CD8-positive, alpha-beta memory T cell (primary cell): Measurements from ENCODE around the gene NECAP2. TPM values are rescaled to one million over a fixed set of nuclear protein-coding genes. Genes with fewer than 3 reads are reported as not detected.

Experiments
- CTCF ChIA-PET: fragments of 350-600 bp; sonication (Branson Sonifier 250); formaldehyde crosslinking; loops from one replicate; lab custom pipeline; 2021; ENCODE audit warnings: antibody characterized with exemption; lab: Charles Lee
- POLR2A ChIA-PET: fragments of 350-600 bp; sonication (Branson Sonifier 250); formaldehyde crosslinking; loops from one replicate; lab custom pipeline; 2021; ENCODE audit warnings: antibody characterized with exemption; lab: Charles Lee
- DNase-seq, 5 donors: peaks; one replicate each; pipeline versions ENCODE4 v3.0.0 to v3.0.0-alpha.2; 2020 to 2022; ENCODE audit warnings: mixed read lengths in 1 of 5
- H3K27ac ChIP-seq: one replicate; pipeline ENCODE4 v1.7.0; 2013; ENCODE audit warnings: low read depth, mild to moderate bottlenecking, low read length, moderate library complexity
- H3K27me3 ChIP-seq: 2 replicates; pipeline ENCODE4 v1.7.0; 2013; ENCODE audit warnings: low read length, mild to moderate bottlenecking; ENCODE audit not compliant: insufficient read depth, poor library complexity, severe bottlenecking
- H3K36me3 ChIP-seq: 2 replicates; pipeline ENCODE4 v1.7.0; 2013; ENCODE audit warnings: mild to moderate bottlenecking, low read length, moderate library complexity; ENCODE audit not compliant: insufficient read depth
- H3K4me1 ChIP-seq: 2 replicates; pipeline ENCODE4 v1.7.0; 2013; ENCODE audit warnings: mild to moderate bottlenecking, low read length, moderate library complexity; ENCODE audit not compliant: insufficient read depth
- H3K4me3 ChIP-seq: 2 replicates; pipeline ENCODE4 v1.7.0; 2013; ENCODE audit warnings: mild to moderate bottlenecking, low read length
- H3K9me3 ChIP-seq: 2 replicates; pipeline ENCODE4 v1.7.0; 2013; ENCODE audit warnings: mild to moderate bottlenecking, low read length
- H3K27ac Mint-ChIP-seq, 8 donors: one replicate each; pipeline ENCODE4 v1.8.0; 2020 to 2021; ENCODE audit warnings: mixed read lengths in 8 of 8, mild to moderate bottlenecking in 6 of 8, inconsistent platforms in 3 of 8, moderate library complexity in 3 of 8
- H3K27me3 Mint-ChIP-seq, 2 donors: one replicate each; pipeline ENCODE4 v1.8.0; 2020 to 2021; ENCODE audit warnings: mixed read lengths in 2 of 2, mild to moderate bottlenecking in 1 of 2, moderate library complexity in 1 of 2
- H3K36me3 Mint-ChIP-seq, 3 donors: one replicate each; pipeline ENCODE4 v1.8.0; 2020 to 2021; ENCODE audit warnings: mixed read lengths in 3 of 3, inconsistent platforms in 1 of 3, mild to moderate bottlenecking in 1 of 3
- H3K4me1 Mint-ChIP-seq, 3 donors: one replicate each; pipeline ENCODE4 v1.8.0; 2020 to 2021; ENCODE audit warnings: mixed read lengths in 3 of 3, inconsistent platforms in 1 of 3, mild to moderate bottlenecking in 1 of 3
- H3K4me3 Mint-ChIP-seq, 7 donors: one replicate each; pipeline ENCODE4 v1.8.0; 2020 to 2021; ENCODE audit warnings: mixed read lengths in 7 of 7, mild to moderate bottlenecking in 6 of 7, moderate library complexity in 4 of 7, inconsistent platforms in 2 of 7
- H3K9me3 Mint-ChIP-seq, 5 donors: one replicate each; pipeline ENCODE4 v1.8.0; 2020 to 2022; ENCODE audit warnings: mixed read lengths in 5 of 5, mild to moderate bottlenecking in 3 of 5, moderate library complexity in 2 of 5, inconsistent platforms in 1 of 5
- polyA plus RNA-seq: library from polyadenylated mRNA; unstranded; fragments of 300-500 nt; fragmentation: Illumina TruSeq; gene quantifications from one replicate; pipeline ENCODE4 v1.2.3, GENCODE V29; 2021
- total RNA-seq, 2 experiments: library from RNA; stranded (reverse); gene quantifications; one replicate each; pipeline ENCODE4 v1.2.3, GENCODE V29; 2021

Gene NECAP2
- total and polyA plus RNA-seq, 3 experiments from 2014 or later: 79.4 to 170 (median 80.5) TPM

DNA sequence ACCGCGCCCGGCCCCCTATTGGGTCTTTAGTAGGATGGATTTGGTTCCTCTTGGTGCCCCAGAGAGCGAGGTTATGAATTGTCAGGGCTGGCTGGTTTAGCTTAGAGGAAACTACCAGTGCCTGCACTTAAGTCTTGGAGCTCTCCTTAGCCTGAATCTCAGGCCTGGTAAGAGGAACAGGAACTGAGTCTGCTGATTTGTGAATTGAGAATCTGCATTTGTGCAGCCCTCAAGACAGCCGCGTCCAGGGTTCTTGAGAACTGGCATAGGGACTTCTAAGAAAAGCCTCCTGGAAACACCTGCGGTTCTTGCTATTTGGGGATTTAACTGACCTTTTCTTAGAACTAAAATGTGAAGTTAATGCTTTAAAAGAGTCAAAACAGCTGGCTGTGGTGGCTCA lies 1.7 kb downstream of the NECAP2 start:
- H3K27me3 Mint-ChIP-seq: no peaks in the 10 kb centered on the region
- peaks cover 34 to 50% (median 38%) of the 10 kb centered on the region in 3 donors for H3K4me1 Mint-ChIP-seq
- no peaks in the 10 kb centered on the region for H3K9me3 Mint-ChIP-seq
- Histone ChIP-seq H3K36me3 (peaks cover 42% of the 10 kb centered on the region), H3K4me3 (no peak overlapping the region), H3K27me3 (no peaks in the 10 kb centered on the region), H3K9me3 (no peaks in the 10 kb centered on the region), H3K4me1 (peaks cover 39% of the 10 kb centered on the region), H3K27ac (peak overlapping the region; percentile 32)
- H3K4me3 Mint-ChIP-seq: peak overlapping the region; percentile 93 to 98 (median 95)
- H3K36me3 Mint-ChIP-seq: peaks cover 4 to 51% (median 6%) of the 10 kb centered on the region in 3 donors
- CTCF ChIA-PET: interaction anchor here (3.0 kb wide), 1 partner anchor 22 kb away, joined by 16 read pairs; no protein-coding TSS in a partner anchor
- POLR2A ChIA-PET: interaction anchor here (0.7 to 1.1 kb wide), 2 partner anchors 8 to 71 kb away, joined by 3 to 7 read pairs; no protein-coding TSS in a partner anchor
- no peak for DNase-seq
- H3K27ac Mint-ChIP-seq: peak overlapping the region in 7 of 8 donors; percentile 10 to 96 (median 57)

DNA sequence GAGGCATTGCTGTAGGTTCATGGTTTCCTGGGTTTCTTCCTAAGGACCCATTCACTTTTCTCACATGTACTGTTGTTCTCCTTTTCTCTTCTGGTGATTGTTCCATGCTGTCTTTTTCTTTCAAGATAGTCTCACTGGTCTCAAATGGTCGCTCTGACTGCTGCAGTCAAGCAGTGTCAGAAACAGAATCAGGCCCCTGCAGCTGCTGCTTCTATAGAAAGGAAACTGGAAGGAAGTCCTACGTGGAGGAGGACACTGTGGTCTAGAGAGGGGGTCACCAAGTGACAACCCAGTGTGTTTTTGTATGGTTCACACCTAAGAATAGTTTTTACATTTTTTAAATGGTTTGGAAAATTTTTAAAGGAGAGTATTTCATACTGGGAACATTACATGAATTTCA lies 2.4 kb downstream of the NECAP2 start:
- Mint-ChIP-seq H3K9me3 (no peaks in the 10 kb centered on the region), H3K27ac (peak overlapping the region in 7 of 8 donors; percentile 31 to 95 (median 81)), H3K4me1 (peaks cover 39 to 57% (median 44%) of the 10 kb centered on the region in 3 donors), H3K27me3 (no peaks in the 10 kb centered on the region), H3K36me3 (peaks cover 4 to 58% (median 8%) of the 10 kb centered on the region in 3 donors), H3K4me3 (peak overlapping the region in 5 of 7 donors; percentile 17 to 79 (median 52))
- peaks cover 44% of the 10 kb centered on the region for H3K4me1 ChIP-seq
- H3K4me3 ChIP-seq: no peak overlapping the region
- H3K27me3 ChIP-seq: no peaks in the 10 kb centered on the region
- H3K27ac ChIP-seq: peak overlapping the region; percentile 15
- no peak for DNase-seq
- H3K9me3 ChIP-seq: no peaks in the 10 kb centered on the region
- POLR2A ChIA-PET: no interaction called here
- CTCF ChIA-PET: no interaction called here
- H3K36me3 ChIP-seq: peaks cover 49% of the 10 kb centered on the region

DNA sequence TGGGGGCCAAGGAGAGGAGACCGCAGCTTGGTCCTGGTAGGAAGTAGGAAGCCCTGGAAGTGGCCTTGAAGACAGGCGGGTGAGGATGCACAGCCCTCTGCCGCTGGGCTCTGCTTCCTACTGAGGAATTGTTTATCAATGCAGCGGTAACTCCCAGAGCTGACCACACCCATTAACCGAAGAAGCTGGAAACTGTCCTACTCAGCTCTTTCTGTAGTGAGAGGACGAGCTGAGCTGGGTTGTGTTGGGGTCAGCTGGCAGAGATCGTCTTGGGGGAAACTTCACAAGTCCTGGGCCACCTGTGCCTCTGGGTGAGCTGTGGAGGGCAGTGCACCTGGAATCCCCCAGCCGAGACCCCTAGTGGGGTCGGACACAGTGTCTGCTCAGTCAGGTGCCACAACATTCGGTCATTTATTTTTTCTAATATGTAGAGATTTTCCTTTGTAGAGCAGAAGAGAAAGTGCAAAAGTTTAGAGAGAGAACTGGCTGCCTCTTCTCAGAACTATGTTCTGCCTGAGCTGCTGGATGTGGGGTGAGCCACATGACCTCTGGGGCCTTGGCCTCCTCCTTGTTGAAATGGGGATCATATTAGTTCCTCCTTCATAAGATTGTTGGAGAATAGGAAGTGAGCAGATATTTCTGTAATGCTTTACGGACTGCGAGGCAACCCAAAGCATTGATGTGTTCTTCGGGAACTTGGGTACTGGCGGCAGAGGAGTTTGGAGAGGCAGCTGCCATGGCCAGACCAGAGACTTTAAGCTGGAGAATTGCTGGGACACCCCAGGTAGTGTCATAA lies 3.6 kb downstream of the NECAP2 start:
- H3K36me3 ChIP-seq: peaks cover 61% of the 10 kb centered on the region
- peaks cover 46% of the 10 kb centered on the region for H3K4me1 ChIP-seq
- H3K4me1 Mint-ChIP-seq: peaks cover 41 to 69% (median 55%) of the 10 kb centered on the region in 3 donors
- no peak overlapping the region for H3K4me3 Mint-ChIP-seq
- H3K36me3 Mint-ChIP-seq: peaks cover 4 to 70% (median 11%) of the 10 kb centered on the region in 3 donors
- CTCF ChIA-PET: interaction anchor here (0.7 kb wide), 1 partner anchor 70 kb away, joined by 3 read pairs; no protein-coding TSS in a partner anchor
- H3K9me3 Mint-ChIP-seq: no peaks in the 10 kb centered on the region
- H3K27ac Mint-ChIP-seq: peak overlapping the region in 4 of 8 donors; percentile 52 to 70 (median 61)
- no peaks in the 10 kb centered on the region for H3K27me3 Mint-ChIP-seq
- POLR2A ChIA-PET: no interaction called here
- no peak overlapping the region for H3K4me3 ChIP-seq
- no peaks in the 10 kb centered on the region for H3K27me3 ChIP-seq
- no peaks in the 10 kb centered on the region for H3K9me3 ChIP-seq
- no peak for DNase-seq
- peak overlapping the region; percentile 51 for H3K27ac ChIP-seq

DNA sequence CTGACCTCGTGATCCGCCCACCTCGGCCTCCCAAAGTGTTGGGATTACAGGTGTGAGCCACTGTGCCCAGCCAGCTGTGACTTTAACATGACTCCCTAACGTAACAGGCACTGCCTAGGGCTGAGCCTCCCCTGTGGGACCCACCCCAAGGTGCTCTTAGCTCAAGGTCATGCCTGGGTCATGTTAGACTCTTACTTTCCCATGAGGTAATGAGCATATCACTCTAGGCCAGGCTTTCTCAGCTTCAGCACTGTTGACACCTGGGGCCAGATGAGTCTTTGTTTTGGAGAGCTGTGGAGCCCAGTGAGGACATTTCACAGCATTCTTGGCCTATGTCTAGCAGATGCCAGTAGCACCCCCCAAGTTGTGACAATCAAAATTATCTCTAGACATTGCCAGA lies 4.5 kb downstream of the NECAP2 start:
- ChIA-PET CTCF (no interaction called here), POLR2A (no interaction called here)
- H3K27me3 ChIP-seq: no peaks in the 10 kb centered on the region
- no peak overlapping the region for H3K27ac ChIP-seq
- Mint-ChIP-seq H3K4me1 (peaks cover 47 to 77% (median 63%) of the 10 kb centered on the region in 3 donors), H3K36me3 (peaks cover 4 to 79% (median 14%) of the 10 kb centered on the region in 3 donors), H3K4me3 (no peak overlapping the region), H3K27me3 (no peaks in the 10 kb centered on the region), H3K27ac (peak overlapping the region in 3 of 8 donors; percentile 17 to 82 (median 52)), H3K9me3 (no peaks in the 10 kb centered on the region)
- H3K9me3 ChIP-seq: no peaks in the 10 kb centered on the region
- no peak overlapping the region for H3K4me3 ChIP-seq
- H3K36me3 ChIP-seq: peaks cover 70% of the 10 kb centered on the region
- no peak for DNase-seq
- peaks cover 50% of the 10 kb centered on the region for H3K4me1 ChIP-seq

DNA sequence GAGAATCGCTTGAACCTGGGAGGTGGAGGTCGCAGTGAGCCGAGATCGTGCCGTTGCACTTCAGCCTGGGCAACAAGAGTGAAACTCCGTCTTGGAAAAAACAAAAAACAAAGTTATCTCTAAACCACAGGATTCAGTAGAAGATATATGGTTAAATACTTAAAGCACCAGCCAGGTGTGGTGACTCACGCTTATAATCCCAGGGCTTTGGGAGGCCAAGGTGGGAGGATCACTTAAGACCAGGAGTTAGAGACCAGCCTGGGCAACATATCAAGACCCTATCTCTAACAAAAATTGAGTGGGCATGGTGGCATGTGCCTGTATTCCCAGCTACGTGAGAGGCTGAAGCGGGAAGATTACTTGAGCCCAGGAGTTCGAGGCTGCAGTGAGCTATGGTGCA lies 5.6 kb downstream of the NECAP2 start:
- POLR2A ChIA-PET: no interaction called here
- Mint-ChIP-seq H3K4me3 (no peak overlapping the region), H3K4me1 (peaks cover 45 to 77% (median 60%) of the 10 kb centered on the region in 3 donors), H3K27ac (no peak overlapping the region), H3K36me3 (peaks cover 4 to 83% (median 17%) of the 10 kb centered on the region in 3 donors), H3K9me3 (no peaks in the 10 kb centered on the region), H3K27me3 (no peaks in the 10 kb centered on the region)
- peaks cover 46% of the 10 kb centered on the region for H3K4me1 ChIP-seq
- no peak for DNase-seq
- CTCF ChIA-PET: no interaction called here
- no peaks in the 10 kb centered on the region for H3K9me3 ChIP-seq
- H3K4me3 ChIP-seq: no peak overlapping the region
- H3K27ac ChIP-seq: no peak overlapping the region
- H3K27me3 ChIP-seq: no peaks in the 10 kb centered on the region
- H3K36me3 ChIP-seq: peaks cover 80% of the 10 kb centered on the region

DNA sequence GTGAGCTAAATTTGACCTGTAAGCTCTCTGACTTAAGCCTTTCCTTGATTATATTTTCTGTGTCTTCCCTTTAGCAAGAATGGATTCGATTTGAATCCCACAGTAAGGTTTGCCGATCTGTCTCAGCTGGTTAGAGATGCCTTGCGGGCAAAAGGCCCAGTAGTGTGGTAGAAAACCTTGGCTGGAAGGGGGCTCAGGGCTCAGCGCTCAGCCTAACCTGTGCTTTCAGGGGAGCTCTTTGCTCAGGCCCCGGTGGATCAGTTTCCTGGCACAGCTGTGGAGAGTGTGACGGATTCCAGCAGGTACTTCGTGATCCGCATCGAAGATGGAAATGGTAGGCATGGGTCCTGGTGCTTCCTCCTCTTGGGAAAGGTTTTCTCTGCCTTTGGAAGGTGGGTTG lies 7.1 kb downstream of the NECAP2 start:
- no peak overlapping the region for H3K4me3 Mint-ChIP-seq
- peak overlapping the region in 3 of 8 donors; percentile 29 to 47 (median 43) for H3K27ac Mint-ChIP-seq
- no peaks in the 10 kb centered on the region for H3K9me3 Mint-ChIP-seq
- H3K27me3 Mint-ChIP-seq: no peaks in the 10 kb centered on the region
- Histone ChIP-seq H3K36me3 (peaks cover 88% of the 10 kb centered on the region), H3K27ac (no peak overlapping the region), H3K4me3 (no peak overlapping the region), H3K4me1 (peaks cover 34% of the 10 kb centered on the region), H3K27me3 (no peaks in the 10 kb centered on the region), H3K9me3 (no peaks in the 10 kb centered on the region)
- DNase-seq: no peak
- ChIA-PET POLR2A (interaction anchor here (0.5 to 0.6 kb wide), 2 partner anchors 24 to 53 kb away, joined by 3 read pairs; no protein-coding TSS in a partner anchor), CTCF (no interaction called here)
- peaks cover 7 to 91% (median 19%) of the 10 kb centered on the region in 3 donors for H3K36me3 Mint-ChIP-seq
- peaks cover 37 to 71% (median 53%) of the 10 kb centered on the region in 3 donors for H3K4me1 Mint-ChIP-seq

DNA sequence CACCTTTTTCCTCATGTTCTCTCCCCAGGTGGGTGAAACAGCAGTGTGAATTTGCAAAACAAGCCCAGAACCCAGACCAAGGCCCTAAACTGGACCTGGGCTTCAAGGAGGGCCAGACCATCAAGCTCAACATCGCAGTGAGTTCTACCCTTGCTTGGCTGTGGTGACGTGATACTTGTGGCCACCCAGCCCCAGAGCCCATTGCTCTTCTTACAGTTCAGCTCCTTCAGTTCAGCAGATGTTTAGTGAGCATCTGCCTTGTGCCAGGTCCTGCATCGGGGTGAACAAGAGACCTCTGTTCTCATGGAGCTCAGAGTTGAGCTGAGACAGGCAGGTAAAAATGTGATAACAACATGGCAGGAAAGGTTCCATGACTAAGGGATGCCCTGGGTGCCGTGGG lies 8.5 kb downstream of the NECAP2 start:
- POLR2A ChIA-PET: interaction anchor here (0.6 kb wide), 1 partner anchor 10 kb away, joined by 4 read pairs; no protein-coding TSS in a partner anchor
- H3K27ac ChIP-seq: no peak overlapping the region
- peaks cover 27 to 57% (median 41%) of the 10 kb centered on the region in 3 donors for H3K4me1 Mint-ChIP-seq
- H3K27me3 ChIP-seq: no peaks in the 10 kb centered on the region
- CTCF ChIA-PET: interaction anchor here (2.3 kb wide), 1 partner anchor 9 kb away, joined by 7 read pairs; the partner anchor contains the start of gene NECAP2
- no peak for DNase-seq
- H3K27ac Mint-ChIP-seq: peak overlapping the region in 3 of 8 donors; percentile 35 to 78 (median 70)
- peak overlapping the region in 1 of 7 donors; percentile 53 for H3K4me3 Mint-ChIP-seq
- no peaks in the 10 kb centered on the region for H3K27me3 Mint-ChIP-seq
- peaks cover 7 to 88% (median 18%) of the 10 kb centered on the region in 3 donors for H3K36me3 Mint-ChIP-seq
- H3K9me3 Mint-ChIP-seq: no peaks in the 10 kb centered on the region
- H3K9me3 ChIP-seq: no peaks in the 10 kb centered on the region
- peaks cover 81% of the 10 kb centered on the region for H3K36me3 ChIP-seq
- H3K4me3 ChIP-seq: no peak overlapping the region
- peaks cover 20% of the 10 kb centered on the region for H3K4me1 ChIP-seq
